H9 (cell line): ENCODE measurements around the gene ABCB6. TPM values are rescaled to one million over a fixed set of nuclear protein-coding genes. Genes with fewer than 3 reads are reported as not detected.
A peak's percentile ranks its signal among the peaks of the same experiment; 100 is the strongest.

Source experiments
- DNase-seq: peaks from one replicate; pipeline ENCODE4 v3.0.0-alpha.2; 2017
- H2AFZ ChIP-seq: one replicate; pipeline ENCODE4 v1.6.1; 2013; ENCODE audit warnings: mild to moderate bottlenecking, low read length, control low read depth, moderate library complexity
- H2AK5ac ChIP-seq: 2 replicates; pipeline ENCODE4 v1.6.1; 2013; ENCODE audit warnings: low read length, control low read depth, mixed read lengths; ENCODE audit not compliant: insufficient read length
- H2BK120ac ChIP-seq: one replicate; pipeline ENCODE4 v1.6.1; 2013; ENCODE audit warnings: low read depth, mild to moderate bottlenecking, low read length, control low read depth, inconsistent platforms; ENCODE audit not compliant: poor library complexity, severe bottlenecking
- H2BK12ac ChIP-seq: 2 replicates; pipeline ENCODE4 v1.6.1; 2013; ENCODE audit warnings: low read length, control low read depth, mixed read lengths, low read depth; ENCODE audit not compliant: insufficient read length
- H2BK15ac ChIP-seq: 2 replicates; pipeline ENCODE4 v1.6.1; 2013; ENCODE audit warnings: low read depth, low read length, control low read depth
- H2BK20ac ChIP-seq: one replicate; pipeline ENCODE4 v1.6.1; 2013; ENCODE audit warnings: low read depth, mild to moderate bottlenecking, low read length, control low read depth, inconsistent platforms; ENCODE audit not compliant: poor library complexity, severe bottlenecking
- H2BK5ac ChIP-seq: 2 replicates; pipeline ENCODE4 v1.6.1; 2013; ENCODE audit warnings: low read length, control low read depth, mixed read lengths; ENCODE audit not compliant: insufficient read length
- H3K14ac ChIP-seq: 2 replicates; pipeline ENCODE4 v1.6.1; 2013; ENCODE audit warnings: low read length, control low read depth; ENCODE audit not compliant: insufficient read depth
- H3K18ac ChIP-seq: 2 replicates; pipeline ENCODE4 v1.6.1; 2013; ENCODE audit warnings: low read depth, mild to moderate bottlenecking, mixed read lengths, low read length, control low read depth; ENCODE audit not compliant: insufficient read length
- H3K23ac ChIP-seq: 2 replicates; pipeline ENCODE4 v1.6.1; 2013; ENCODE audit warnings: low read length, control low read depth, mixed read lengths, low read depth; ENCODE audit not compliant: insufficient read length
- H3K23me2 ChIP-seq: 2 replicates; pipeline ENCODE4 v1.6.1; 2013; ENCODE audit warnings: low read depth, mild to moderate bottlenecking, mixed read lengths, low read length, control low read depth; ENCODE audit not compliant: insufficient read length, poor library complexity, severe bottlenecking
- H3K27ac ChIP-seq: 2 replicates; pipeline ENCODE4 v1.5.1; 2013; ENCODE audit warnings: low read length, control low read depth, mixed read lengths, low read depth; ENCODE audit not compliant: insufficient read length
- H3K27me3 ChIP-seq: 2 replicates; pipeline ENCODE4 v1.6.1; 2013; ENCODE audit warnings: low read length, control low read depth, inconsistent platforms; ENCODE audit not compliant: insufficient read depth
- H3K4ac ChIP-seq: 2 replicates; pipeline ENCODE4 v1.6.1; 2013; ENCODE audit warnings: low read depth, mild to moderate bottlenecking, control low read depth, inconsistent platforms, low read length, moderate library complexity
- H3K4me1 ChIP-seq: 2 replicates; pipeline ENCODE4 v1.6.1; 2013; ENCODE audit warnings: low read length, control low read depth, inconsistent platforms; ENCODE audit not compliant: insufficient read depth
- H3K4me2 ChIP-seq: 2 replicates; pipeline ENCODE4 v1.6.1; 2013; ENCODE audit warnings: low read length, control low read depth, mixed read lengths; ENCODE audit not compliant: insufficient read length, insufficient read depth
- H3K56ac ChIP-seq: 2 replicates; pipeline ENCODE4 v1.6.1; 2013; ENCODE audit warnings: low read depth, mild to moderate bottlenecking, mixed read lengths, low read length, control low read depth; ENCODE audit not compliant: insufficient read length
- H3K79me1 ChIP-seq: 2 replicates; pipeline ENCODE4 v1.6.1; 2013; ENCODE audit warnings: low read depth, mild to moderate bottlenecking, moderate library complexity, low read length, control low read depth, inconsistent platforms; ENCODE audit not compliant: insufficient read depth, poor library complexity, severe bottlenecking
- H3K79me2 ChIP-seq: 2 replicates; pipeline ENCODE4 v1.6.1; 2013; ENCODE audit warnings: low read length, control low read depth, inconsistent platforms; ENCODE audit not compliant: insufficient read depth
- H3K9ac ChIP-seq: 2 replicates; pipeline ENCODE4 v1.6.1; 2013; ENCODE audit warnings: low read length, control low read depth, mixed read lengths; ENCODE audit not compliant: insufficient read length; ENCODE audit errors: extremely low read depth
- H3K9me3 ChIP-seq: one replicate; pipeline ENCODE4 v1.6.1; 2013; ENCODE audit warnings: low read depth, low read length, inconsistent platforms; ENCODE audit not compliant: control insufficient read depth
- H3T11ph ChIP-seq: one replicate; pipeline ENCODE4 v1.6.1; 2013; ENCODE audit warnings: mild to moderate bottlenecking, low read length, control low read depth, inconsistent platforms
- H4K20me1 ChIP-seq: one replicate; pipeline ENCODE4 v1.6.1; 2013; ENCODE audit not compliant: control insufficient read depth, insufficient read length, insufficient read depth
- H4K5ac ChIP-seq: 2 replicates; pipeline ENCODE4 v1.6.1; 2013; ENCODE audit warnings: low read depth, mild to moderate bottlenecking, mixed read lengths, low read length, control low read depth; ENCODE audit not compliant: insufficient read length
- H4K8ac ChIP-seq: replicated peaks from 2 replicates; pipeline ENCODE4 v1.6.1; 2013; ENCODE audit warnings: low read length, control low read depth, mixed read lengths, low read depth; ENCODE audit not compliant: insufficient read length
- H4K91ac ChIP-seq: 2 replicates; pipeline ENCODE4 v1.6.1; 2013; ENCODE audit warnings: low read depth, mild to moderate bottlenecking, moderate library complexity, mixed read lengths, low read length, control low read depth; ENCODE audit not compliant: insufficient read length
- H3K27ac Mint-ChIP-seq, 3 experiments: 2 replicates in 2 of 3; 3 replicates in 1 of 3; pipeline ENCODE4 v1.8.0; 2020 to 2021; ENCODE audit warnings: mixed read lengths in 3 of 3, mild to moderate bottlenecking in 1 of 3, moderate library complexity in 1 of 3
- H3K27me3 Mint-ChIP-seq: 2 replicates; pipeline ENCODE4 v1.8.0; 2021; ENCODE audit warnings: low read depth, mild to moderate bottlenecking, moderate library complexity, mixed read lengths
- H3K36me3 Mint-ChIP-seq, 3 experiments: 2 replicates in 2 of 3; 3 replicates in 1 of 3; pipeline ENCODE4 v1.8.0; 2020 to 2021; ENCODE audit warnings: low read depth in 3 of 3, mixed read lengths in 3 of 3; ENCODE audit not compliant: insufficient read depth in 1 of 3
- H3K4me1 Mint-ChIP-seq, 2 experiments: 2 replicates each; pipeline ENCODE4 v1.8.0; 2020; ENCODE audit warnings: mixed read lengths in 2 of 2
- H3K4me3 Mint-ChIP-seq, 2 experiments: 2 replicates in 1 of 2; 3 replicates in 1 of 2; pipeline ENCODE4 v1.8.0; 2020 to 2021; ENCODE audit warnings: mild to moderate bottlenecking in 2 of 2, mixed read lengths in 2 of 2, moderate library complexity in 1 of 2
- H3K9me3 Mint-ChIP-seq, 2 experiments: 2 replicates in 1 of 2; 3 replicates in 1 of 2; pipeline ENCODE4 v1.8.0; 2020; ENCODE audit warnings: mild to moderate bottlenecking in 2 of 2, mixed read lengths in 2 of 2, moderate library complexity in 1 of 2
- CTCF ChIP-seq: fragments of 200-600 bp; sonication (generic); conservative IDR thresholded peaks from 3 replicates; pipeline ENCODE4 v1.8.0; 2021; ENCODE audit warnings: antibody characterized with exemption, mild to moderate bottlenecking
- WGBS: extraction: QIAGEN DNeasy Blood & Tissue Kit; methylation state at CpG from one replicate; pipeline ENCODE4 v1.1.7; 2013; ENCODE audit warnings: missing lambda C conversion rate, low lambda C conversion rate, mixed read lengths; ENCODE audit not compliant: insufficient read length; ENCODE audit errors: extremely low coverage; 5-methylcytosine and 5-hydroxymethylcytosine counted together
- long read RNA-seq: library from polyadenylated mRNA; unstranded; transcript quantifications from one replicate; pipeline ENCODE4 v2.0.0, GENCODE V29; 2020
- total RNA-seq: library from RNA; stranded (reverse); gene quantifications from 2 replicates; pipeline ENCODE4 v1.2.1, GENCODE V29; 2021

The ABCB6 gene
- total RNA-seq: 44.6 and 46.4 TPM in 2 replicates
- long read RNA-seq, transcript ABCB6-201 (19 exons, 3,045 nt): major isoform, 346 of 431 reads
- long read RNA-seq, transcript ABCB6-202 (18 exons, 2,878 nt): minor isoform, 14 of 431 reads
- long read RNA-seq, partial matches to known transcripts: 9 of 431 reads
- long read RNA-seq, other reads (novel, unspliced or antisense): 61 of 431 reads

DNA sequence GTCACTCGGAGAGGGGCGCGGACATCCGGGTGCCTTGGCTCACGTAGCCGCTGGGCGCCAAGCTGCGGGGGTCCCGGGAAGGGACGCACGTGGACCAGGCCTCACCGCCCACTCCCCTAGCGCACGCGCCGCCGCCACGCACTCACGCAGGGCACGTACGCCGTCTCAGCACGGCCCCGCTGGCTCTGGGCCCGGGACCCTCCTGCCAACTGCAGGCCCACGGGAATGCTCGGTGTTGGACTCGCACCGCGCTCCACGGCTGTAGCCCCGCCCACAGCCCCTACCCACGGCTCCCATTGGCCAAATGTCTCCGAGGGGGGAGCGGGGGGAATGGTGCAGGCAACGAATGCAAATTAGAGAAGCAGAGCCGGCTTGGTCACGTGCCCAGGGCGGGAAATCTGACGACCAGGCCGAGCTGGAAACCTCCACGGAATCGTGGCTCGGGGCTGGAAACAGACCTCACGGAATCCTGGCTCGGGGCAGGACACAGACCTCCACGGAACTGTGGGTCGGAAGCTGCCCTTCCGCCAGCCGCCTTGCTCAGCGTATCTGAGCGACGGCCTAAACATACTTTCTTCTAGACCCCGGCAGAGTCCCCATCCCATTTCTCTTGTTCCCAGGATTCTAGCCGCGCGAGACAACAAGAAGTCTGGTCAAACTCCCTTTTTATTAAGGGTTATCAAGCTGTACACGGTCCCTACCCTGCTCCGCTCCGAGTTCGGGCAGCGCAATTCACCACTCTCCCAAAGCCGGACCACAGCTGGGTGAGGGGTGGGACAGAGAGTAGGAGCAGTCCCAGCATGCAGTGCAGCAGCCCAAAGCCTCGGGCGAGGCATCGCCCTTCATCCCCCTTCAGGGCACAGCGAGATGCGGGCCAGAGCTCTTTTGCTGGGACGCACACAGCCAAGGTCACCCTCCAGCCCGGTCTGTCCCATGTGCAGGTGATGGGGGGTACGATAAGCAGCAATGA lies at the start of gene ABCB6:
ABCB6 (minus strand) TSS at position 227 of the 970 bp plus-strand sequence. CDS start 285 bp downstream, outside the sequence.
- Mint-ChIP-seq H3K27me3 (peaks cover 3% of the 10 kb centered on the region; the same call in 1 of the 2 replicates), H3K36me3 (peaks cover 29 to 59% (median 57%) of the 10 kb centered on the region in 3 experiments), H3K9me3 (no peaks in the 10 kb centered on the region), H3K4me3 (peak within 1 kb of the TSS; percentile 85 to 91), H3K4me1 (peaks cover 19 to 23% of the 10 kb centered on the region in 2 experiments), H3K27ac (peak within 1 kb of the TSS; percentile 66 to 97 (median 79); a peak in 5 of 7 replicates)
- Histone ChIP-seq H2BK120ac (peak within 1 kb of the TSS; percentile 6), H4K20me1 (no peaks in the 10 kb centered on the region), H3K18ac (peak within 1 kb of the TSS; percentile 95), H3K9me3 (no peaks in the 10 kb centered on the region), H3K23ac (no peak within 1 kb of the TSS), H3T11ph (no peak within 1 kb of the TSS), H4K8ac (no peak within 1 kb of the TSS), H2BK15ac (no peak within 1 kb of the TSS), H3K27ac (no peak within 1 kb of the TSS), H3K56ac (no peak within 1 kb of the TSS), H3K79me1 (no peaks in the 10 kb centered on the region), H3K4me1 (no peaks in the 10 kb centered on the region), H2AFZ (no peak within 1 kb of the TSS), H3K14ac (peak within 1 kb of the TSS; percentile 87), H2BK12ac (no peak within 1 kb of the TSS), H2AK5ac (no peak within 1 kb of the TSS), H3K27me3 (no peaks in the 10 kb centered on the region), H3K23me2 (peaks cover 7% of the 10 kb centered on the region), H2BK5ac (no peak within 1 kb of the TSS), H4K91ac (no peak within 1 kb of the TSS), H3K9ac (peak within 1 kb of the TSS; percentile 72), H3K4ac (no peak within 1 kb of the TSS), H2BK20ac (no peak within 1 kb of the TSS), H3K79me2 (no peaks in the 10 kb centered on the region), H3K4me2 (peak within 1 kb of the TSS; percentile 75), H4K5ac (no peak within 1 kb of the TSS)
- no peak for TF ChIP-seq CTCF
- DNase-seq: peak; percentile 94
- WGBS: no CpG with 5 or more reads among the region's 71 CpGs
